ENCODE measurements around the gene SUGCT. TPM values are rescaled to one million over a fixed set of nuclear protein-coding genes. Genes with fewer than 3 reads are reported as not detected.
A peak's percentile ranks its signal among the peaks of the same experiment; 100 is the strongest.
"Not testable (repeated sequence)": the region's sequence is repeated elsewhere in the genome, so short reads cannot be mapped to it uniquely, and the experiment has no call there.

The SUGCT gene
- total RNA-seq, 1 experiment from 2014 or later = 15.3 TPM

- no peak for DNase-seq (ENCODE audit: low spot score)
Observed at GRCh38 chr7:40186586-40186985, 51.8 kb downstream of the SUGCT start.

GRCh38 chr7:40192036-40192435, 57.2 kb downstream of the SUGCT start:
- in situ Hi-C loops (cut with HindIII; ENCODE audit: low sequenced_read_pairs) = no loop called here
- DNase-seq (ENCODE audit: low spot score) = no peak

More at GRCh38 chr7:40186586-40186985, 51.8 kb downstream of the SUGCT start:
- in situ Hi-C loops (cut with HindIII; ENCODE audit: low sequenced_read_pairs) = no loop called here

GRCh38 chr7:40194745-40195144, 59.9 kb downstream of the SUGCT start:
- in situ Hi-C loops (cut with HindIII; ENCODE audit: low sequenced_read_pairs) = no loop called here
- no peak for DNase-seq (ENCODE audit: low spot score)

- no peak for DNase-seq (ENCODE audit: low spot score)
- in situ Hi-C loops (cut with HindIII; ENCODE audit: low sequenced_read_pairs) = no loop called here
Observed at GRCh38 chr7:40197527-40197926, 62.7 kb downstream of the SUGCT start.

GRCh38 chr7:40199076-40199802, 64.4 kb downstream of the SUGCT start:
- in situ Hi-C loops (cut with HindIII; ENCODE audit: low sequenced_read_pairs) = no loop called here
- DNase-seq (ENCODE audit: low spot score) = no peak

- no peak for DNase-seq (ENCODE audit: low spot score)
- in situ Hi-C loops (cut with HindIII; ENCODE audit: low sequenced_read_pairs) = no loop called here
Observed at GRCh38 chr7:40200791-40201190, 66.0 kb downstream of the SUGCT start.

GRCh38 chr7:40202851-40203250, 68.0 kb downstream of the SUGCT start:
- DNase-seq (ENCODE audit: low spot score) = no peak
- in situ Hi-C loops (cut with HindIII; ENCODE audit: low sequenced_read_pairs) = no loop called here

- DNase-seq (ENCODE audit: low spot score) = no peak
- in situ Hi-C loops (cut with HindIII; ENCODE audit: low sequenced_read_pairs) = no loop called here
Observed at GRCh38 chr7:40204581-40204980, 69.8 kb downstream of the SUGCT start.

- no peak for DNase-seq (ENCODE audit: low spot score)
- in situ Hi-C loops (cut with HindIII; ENCODE audit: low sequenced_read_pairs) = no loop called here
Observed at GRCh38 chr7:40205992-40206391, 71.2 kb downstream of the SUGCT start.

- peak; percentile 20 for DNase-seq (ENCODE audit: low spot score)
- in situ Hi-C loops (cut with HindIII; ENCODE audit: low sequenced_read_pairs) = no loop called here
Observed at GRCh38 chr7:40211276-40212003, 76.6 kb downstream of the SUGCT start.

GRCh38 chr7:40213291-40213690, 78.5 kb downstream of the SUGCT start:
- in situ Hi-C loops (cut with HindIII; ENCODE audit: low sequenced_read_pairs) = no loop called here
- no peak for DNase-seq (ENCODE audit: low spot score)

- DNase-seq (ENCODE audit: low spot score) = no peak
- in situ Hi-C loops (cut with HindIII; ENCODE audit: low sequenced_read_pairs) = no loop called here
Observed at GRCh38 chr7:40213856-40214255, 79.1 kb downstream of the SUGCT start.

GRCh38 chr7:40218612-40219011, 83.8 kb downstream of the SUGCT start:
- DNase-seq (ENCODE audit: low spot score); in situ Hi-C loops (cut with HindIII; ENCODE audit: low sequenced_read_pairs): not testable (repeated sequence)

GRCh38 chr7:40219917-40220316, 85.1 kb downstream of the SUGCT start:
- in situ Hi-C loops (cut with HindIII; ENCODE audit: low sequenced_read_pairs) = no loop called here
- no peak for DNase-seq (ENCODE audit: low spot score)

GRCh38 chr7:40220421-40220911, 85.7 kb downstream of the SUGCT start:
- in situ Hi-C loops (cut with HindIII; ENCODE audit: low sequenced_read_pairs) = no loop called here
- DNase-seq (ENCODE audit: low spot score) = no peak

GRCh38 chr7:40221836-40222235, 87.0 kb downstream of the SUGCT start:
- DNase-seq (ENCODE audit: low spot score) = no peak
- in situ Hi-C loops (cut with HindIII; ENCODE audit: low sequenced_read_pairs) = no loop called here

GRCh38 chr7:40223451-40224127, 88.8 kb downstream of the SUGCT start:
- in situ Hi-C loops (cut with HindIII; ENCODE audit: low sequenced_read_pairs) = no loop called here
- DNase-seq (ENCODE audit: low spot score) = no peak

- in situ Hi-C loops (cut with HindIII; ENCODE audit: low sequenced_read_pairs) = no loop called here
Observed at GRCh38 chr7:40230101-40230500, 95.3 kb downstream of the SUGCT start.

GRCh38 chr7:40231796-40232195, 97.0 kb downstream of the SUGCT start:
- in situ Hi-C loops (cut with HindIII; ENCODE audit: low sequenced_read_pairs) = no loop called here
- DNase-seq (ENCODE audit: low spot score) = no peak

More at GRCh38 chr7:40230101-40230500, 95.3 kb downstream of the SUGCT start:
- DNase-seq (ENCODE audit: low spot score) = no peak

Data from G401 (cell line).